ENCODE measurements around the gene PDGFA.

PDGFA gene

GRCh38 chr7:460374-461116 is 59.1 kb downstream of the PDGFA start:
- DNase-seq (ENCODE audit: low spot score): no peak

- DNase-seq (ENCODE audit: low spot score): no peak
Measured at GRCh38 chr7:459584-460373, 59.9 kb downstream of the PDGFA start.

GRCh38 chr7:458511-459245 is 61.0 kb downstream of the PDGFA start:
- DNase-seq (ENCODE audit: low spot score): no peak

GRCh38 chr7:457814-458510 is 61.7 kb downstream of the PDGFA start:
- no peak for DNase-seq (ENCODE audit: low spot score)

- no peak for DNase-seq (ENCODE audit: low spot score)
Measured at GRCh38 chr7:455110-455928, 64.3 kb downstream of the PDGFA start.

GRCh38 chr7:454356-455109 is 65.1 kb downstream of the PDGFA start:
- DNase-seq (ENCODE audit: low spot score): no peak

- DNase-seq (ENCODE audit: low spot score): no peak
Measured at GRCh38 chr7:453597-454306, 65.9 kb downstream of the PDGFA start.

GRCh38 chr7:452791-453455 is 66.7 kb downstream of the PDGFA start:
- DNase-seq (ENCODE audit: low spot score): no peak

GRCh38 chr7:452226-452751 is 67.4 kb downstream of the PDGFA start:
- DNase-seq (ENCODE audit: low spot score): no peak

GRCh38 chr7:451255-452225 is 68.1 kb downstream of the PDGFA start:
- no peak for DNase-seq (ENCODE audit: low spot score)

GRCh38 chr7:450741-451140 is 68.9 kb downstream of the PDGFA start:
- DNase-seq (ENCODE audit: low spot score): no peak

- no peak for DNase-seq (ENCODE audit: low spot score)
Measured at GRCh38 chr7:450036-450435, 69.6 kb downstream of the PDGFA start.

- no peak for DNase-seq (ENCODE audit: low spot score)
Measured at GRCh38 chr7:449324-450019, 70.2 kb downstream of the PDGFA start.

- DNase-seq (ENCODE audit: low spot score): no peak
Measured at GRCh38 chr7:447523-447922, 72.1 kb downstream of the PDGFA start.

Measured in germinal center (tissue), 1 donor.